Activated CD4-positive, alpha-beta T cell treated with anti-CD3 and anti-CD28 coated beads for 36 hours (primary cell): Measurements from ENCODE around the gene BCAR1. TPM values are rescaled to one million over a fixed set of nuclear protein-coding genes. Genes with fewer than 3 reads are reported as not detected.
A peak's percentile ranks its signal among the peaks of the same experiment; 100 is the strongest.
"Not testable (repeated sequence)": the region's sequence is repeated elsewhere in the genome, so short reads cannot be mapped to it uniquely, and the experiment has no call there.

ENCODE experiments used
- ATAC-seq: fragments of 200-7000 bp; cut with Tn5 transposase; one replicate; pipeline ENCODE4 v1.10.0; 2021; ENCODE audit warnings: mild to moderate bottlenecking, moderate library complexity
- CTCF ChIA-PET: fragments of 350-600 bp; sonication (Branson Sonifier 250); formaldehyde crosslinking; loops from one replicate; lab custom pipeline; 2021; ENCODE audit warnings: antibody characterized with exemption; lab: Charles Lee
- POLR2A ChIA-PET: fragments of 350-600 bp; sonication (Branson Sonifier 250); formaldehyde crosslinking; loops from one replicate; lab custom pipeline; 2021; ENCODE audit warnings: antibody characterized with exemption, inconsistent platforms; lab: Charles Lee
- DNase-seq: peaks from one replicate; pipeline ENCODE4 v3.0.0-alpha.2; 2020
- H3K27ac Mint-ChIP-seq: one replicate; pipeline ENCODE4 v1.8.0; 2021; ENCODE audit warnings: mixed read lengths
- H3K27me3 Mint-ChIP-seq: one replicate; pipeline ENCODE4 v1.8.0; 2021; ENCODE audit warnings: mixed read lengths
- H3K36me3 Mint-ChIP-seq: one replicate; pipeline ENCODE4 v1.8.0; 2021; ENCODE audit warnings: low read depth, mixed read lengths
- H3K4me1 Mint-ChIP-seq: one replicate; pipeline ENCODE4 v1.8.0; 2021; ENCODE audit warnings: mixed read lengths
- H3K4me3 Mint-ChIP-seq: one replicate; pipeline ENCODE4 v1.8.0; 2021; ENCODE audit warnings: mild to moderate bottlenecking, moderate library complexity, mixed read lengths
- H3K9me3 Mint-ChIP-seq: one replicate; pipeline ENCODE4 v1.8.0; 2021; ENCODE audit warnings: low read depth, mixed read lengths
- intact Hi-C, 2 experiments: fragments of 100-400 bp; cut with DNase I in 1 of 2; cut with micrococcal nuclease in 1 of 2; formaldehyde crosslinking; loops; one replicate each; pipeline versions ENCODE4 v1.14.2 to v1.15.1; 2022 to 2024; cut with DNase I, micrococcal nuclease
- total RNA-seq, 2 experiments: library from RNA; stranded (reverse); gene quantifications; one replicate each; pipeline ENCODE4 v1.2.3, GENCODE V29; 2021

Gene BCAR1
- total RNA-seq, 2 experiments from 2014 or later, result 0.98 to 1.7 TPM

- Mint-ChIP-seq H3K4me3 (no peak overlapping the region), H3K27ac (no peak overlapping the region), H3K27me3 (peaks cover 3% of the 10 kb centered on the region), H3K9me3 (no peaks in the 10 kb centered on the region), H3K4me1 (no peaks in the 10 kb centered on the region), H3K36me3 (no peaks in the 10 kb centered on the region)
- ATAC-seq, result no peak
- DNase-seq, result no peak
- CTCF ChIA-PET, result no interaction called here
- intact Hi-C loops, result no loop called here
- POLR2A ChIA-PET, result no interaction called here
Observed at GRCh38 chr16:75226550-75227360, 24.7 kb downstream of the BCAR1 start.

DNA sequence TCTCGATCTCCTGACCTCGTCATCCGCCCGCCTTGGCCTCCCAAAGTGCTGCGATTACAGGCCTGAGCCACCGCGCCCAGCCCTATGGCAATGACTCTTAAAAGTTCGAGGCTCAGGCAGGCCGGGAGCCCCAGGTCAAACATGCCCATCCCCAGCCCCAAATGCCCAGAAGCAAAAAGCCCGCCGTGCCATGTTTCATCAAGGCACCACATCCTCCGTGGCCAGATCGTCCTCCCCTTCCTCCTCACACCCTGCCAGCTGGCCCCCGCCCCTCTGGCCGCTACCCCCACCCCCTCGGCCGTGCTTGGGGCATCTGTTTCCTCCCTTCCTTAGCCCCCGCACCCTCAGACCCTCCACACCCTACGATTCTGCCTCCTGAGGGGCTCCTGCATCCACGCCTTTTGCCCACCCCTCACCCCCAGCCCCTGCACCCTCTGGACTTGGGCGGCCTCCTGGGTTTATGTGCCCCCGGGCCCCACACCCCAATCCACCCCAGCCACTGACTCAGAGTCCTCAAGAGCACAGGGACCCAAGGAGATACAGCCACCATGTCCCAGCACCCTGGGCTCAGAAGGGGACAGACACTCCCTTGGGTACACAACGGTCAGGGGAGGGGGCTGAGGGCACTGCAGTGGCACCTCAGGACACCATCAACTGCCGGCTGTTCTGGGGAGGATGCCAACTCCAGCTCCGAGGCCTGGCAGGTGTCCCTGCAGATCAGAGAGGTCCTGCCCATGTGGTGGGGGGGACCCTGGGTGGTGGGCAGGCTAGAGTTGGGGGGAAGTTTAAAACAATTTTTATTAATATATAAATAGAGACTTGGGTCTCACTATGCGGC lies 25.5 kb downstream of the BCAR1 start:
- H3K36me3 Mint-ChIP-seq, result no peaks in the 10 kb centered on the region
- no peaks in the 10 kb centered on the region for H3K4me1 Mint-ChIP-seq
- no peak overlapping the region for H3K27ac Mint-ChIP-seq
- ATAC-seq (no peak), DNase-seq (no peak)
- H3K27me3 Mint-ChIP-seq, result peaks cover 3% of the 10 kb centered on the region
- ChIA-PET POLR2A (no interaction called here), CTCF (no interaction called here)
- intact Hi-C loops, result no loop called here
- no peaks in the 10 kb centered on the region for H3K9me3 Mint-ChIP-seq
- no peak overlapping the region for H3K4me3 Mint-ChIP-seq

DNA sequence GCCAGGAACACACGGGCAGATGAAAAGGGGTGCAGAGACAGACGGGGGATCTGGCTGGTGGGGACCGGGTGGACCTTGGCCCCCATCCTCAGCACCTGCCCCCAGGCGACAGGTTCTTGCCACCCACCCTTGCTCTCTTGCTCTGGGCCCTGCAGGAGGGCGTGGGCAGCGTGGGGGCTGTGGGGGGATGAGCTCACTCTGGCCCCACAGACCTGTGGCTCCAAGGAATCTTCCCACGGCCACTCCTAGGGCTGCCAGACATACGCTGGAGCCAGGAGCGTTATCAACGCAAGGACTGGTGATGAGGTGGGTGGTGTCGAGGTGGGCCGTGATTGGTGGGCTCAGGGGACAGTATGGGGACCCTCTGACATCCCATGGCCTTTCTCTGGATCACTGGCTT lies 26.3 kb downstream of the BCAR1 start:
- Mint-ChIP-seq H3K9me3 (no peaks in the 10 kb centered on the region), H3K4me1 (peaks cover 3% of the 10 kb centered on the region), H3K4me3 (no peak overlapping the region), H3K36me3 (no peaks in the 10 kb centered on the region), H3K27me3 (peaks cover 3% of the 10 kb centered on the region), H3K27ac (no peak overlapping the region)
- no peak for DNase-seq
- CTCF ChIA-PET, result no interaction called here
- ATAC-seq, result no peak
- POLR2A ChIA-PET, result no interaction called here
- intact Hi-C loops, result no loop called here

DNA sequence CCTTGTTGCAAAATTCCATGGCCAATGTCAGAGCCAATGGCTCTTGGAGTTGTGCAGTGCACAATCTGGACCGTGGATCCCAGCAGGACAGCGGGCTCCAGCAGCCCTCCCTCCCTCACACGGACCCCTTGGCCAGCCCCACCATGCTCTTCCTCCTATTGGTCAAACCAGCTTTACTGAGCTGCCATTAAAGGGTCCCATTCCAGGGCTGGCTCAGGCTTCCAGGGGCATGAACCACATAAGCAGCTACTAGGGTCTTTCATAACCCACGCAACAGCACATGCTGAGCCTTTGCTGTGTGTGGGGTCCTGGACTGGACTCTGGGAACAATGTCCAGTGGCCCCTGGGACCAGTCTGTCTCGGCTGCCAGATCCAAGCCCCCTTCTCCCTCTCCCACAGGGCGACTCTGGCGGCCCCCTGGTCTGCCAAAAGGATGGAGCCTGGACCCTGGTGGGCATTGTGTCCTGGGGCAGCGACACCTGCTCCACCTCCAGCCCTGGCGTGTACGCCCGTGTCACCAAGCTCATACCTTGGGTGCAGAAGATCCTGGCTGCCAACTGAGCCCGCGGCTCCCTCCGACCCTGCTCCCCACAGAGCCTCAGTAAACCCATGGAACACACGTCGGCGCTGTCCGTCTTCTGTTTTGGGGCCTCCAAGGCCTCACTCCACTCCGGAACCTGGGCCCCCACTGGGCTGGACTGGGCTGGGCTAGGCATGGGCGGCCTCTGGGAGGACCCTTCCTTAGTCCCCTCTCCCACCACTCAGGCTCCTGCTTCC lies 26.9 kb downstream of the BCAR1 start:
- no peak for ATAC-seq
- Mint-ChIP-seq H3K36me3 (no peaks in the 10 kb centered on the region), H3K27ac (no peak overlapping the region), H3K9me3 (no peaks in the 10 kb centered on the region), H3K4me3 (no peak overlapping the region), H3K4me1 (peaks cover 8% of the 10 kb centered on the region), H3K27me3 (peaks cover 3% of the 10 kb centered on the region)
- ChIA-PET CTCF (no interaction called here), POLR2A (no interaction called here)
- DNase-seq, result no peak
- intact Hi-C loops, result loop anchor here in 1 of 2 experiments (1.0 kb wide), 1 partner anchor 18 kb away; no protein-coding TSS in a partner anchor

- POLR2A ChIA-PET, ATAC-seq, H3K36me3 Mint-ChIP-seq, H3K9me3 Mint-ChIP-seq, H3K27ac Mint-ChIP-seq, H3K27me3 Mint-ChIP-seq, H3K4me3 Mint-ChIP-seq, CTCF ChIA-PET, intact Hi-C loops, DNase-seq: not testable (repeated sequence)
- peaks cover 16% of the 10 kb centered on the region for H3K4me1 Mint-ChIP-seq
Observed at GRCh38 chr16:75223129-75223528, 28.3 kb downstream of the BCAR1 start.

DNA sequence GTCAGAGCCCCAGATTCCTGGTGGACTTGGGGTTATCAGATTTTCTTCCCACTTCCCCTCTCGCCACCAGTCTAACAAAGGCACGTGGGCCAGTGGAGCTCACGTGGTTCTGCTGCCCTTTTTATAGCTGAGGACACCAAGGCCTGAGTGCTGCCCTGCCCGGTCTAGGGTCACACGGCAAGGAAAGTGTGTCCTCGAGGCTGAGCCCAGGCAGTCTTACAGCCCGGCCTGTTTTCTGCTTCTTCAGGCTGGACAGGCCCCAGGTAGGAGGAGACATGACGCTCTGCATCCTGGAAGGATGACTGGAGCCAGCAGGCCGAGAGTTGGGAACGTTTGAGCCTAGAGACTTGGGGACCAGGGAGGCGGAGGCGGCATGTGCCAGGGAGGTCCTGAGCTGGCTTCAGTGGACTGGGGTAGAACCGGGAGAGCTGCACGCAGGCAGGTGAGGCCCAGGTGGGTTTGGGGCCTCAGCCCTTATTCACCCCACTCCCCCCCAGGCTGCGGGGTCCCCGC lies 29.1 kb downstream of the BCAR1 start:
- CTCF ChIA-PET, result no interaction called here
- Mint-ChIP-seq H3K4me3 (no peak overlapping the region), H3K36me3 (no peaks in the 10 kb centered on the region), H3K4me1 (peaks cover 21% of the 10 kb centered on the region), H3K27me3 (peaks cover 1% of the 10 kb centered on the region), H3K27ac (no peak overlapping the region), H3K9me3 (no peaks in the 10 kb centered on the region)
- ATAC-seq (no peak), DNase-seq (no peak)
- intact Hi-C loops, result loop anchor here in 1 of 2 experiments (1.0 kb wide), 1 partner anchor 18 kb away; no protein-coding TSS in a partner anchor
- POLR2A ChIA-PET, result no interaction called here

- CTCF ChIA-PET, result interaction anchor here (0.6 to 2.7 kb wide), 10 partner anchors 13 to 244 kb away, joined by 3 to 12 read pairs (median 4); partner anchors contain the start of gene CTRB2
Observed at GRCh38 chr16:75219838-75220237, 31.6 kb downstream of the BCAR1 start.

GRCh38 chr16:75219088-75219487 lies 32.3 kb downstream of the BCAR1 start:
- intact Hi-C loops, result loop anchor here (1.0 to 5.0 kb wide), 2 partner anchors 20 to 543 kb away; no protein-coding TSS in a partner anchor
- no peak for DNase-seq
- Mint-ChIP-seq H3K36me3 (no peaks in the 10 kb centered on the region), H3K4me1 (peaks cover 21% of the 10 kb centered on the region), H3K27me3 (no peaks in the 10 kb centered on the region), H3K9me3 (no peaks in the 10 kb centered on the region), H3K27ac (peak overlapping the region; percentile 37), H3K4me3 (no peak overlapping the region)
- ChIA-PET POLR2A (no interaction called here), CTCF (interaction anchor here (1.0 to 2.7 kb wide), 7 partner anchors 12 to 244 kb away, joined by 3 to 12 read pairs (median 5); partner anchors contain the start of gene CTRB2)
- no peak for ATAC-seq

More at GRCh38 chr16:75219838-75220237, 31.6 kb downstream of the BCAR1 start:
- no peaks in the 10 kb centered on the region for H3K27me3 Mint-ChIP-seq
- intact Hi-C loops, result loop anchor here (1.0 to 5.0 kb wide), 3 partner anchors 19 to 542 kb away; no protein-coding TSS in a partner anchor
- peak overlapping the region; percentile 83 for H3K27ac Mint-ChIP-seq
- H3K9me3 Mint-ChIP-seq, result no peaks in the 10 kb centered on the region
- ATAC-seq (peak; percentile 91), DNase-seq (peak; percentile 58)
- H3K4me1 Mint-ChIP-seq, result peaks cover 21% of the 10 kb centered on the region
- peak overlapping the region; percentile 67 for H3K4me3 Mint-ChIP-seq
- POLR2A ChIA-PET, result no interaction called here
- H3K36me3 Mint-ChIP-seq, result no peaks in the 10 kb centered on the region

GRCh38 chr16:75218256-75219076 lies 33.0 kb downstream of the BCAR1 start, which contains the start of gene CTRB1:
Gene CTRB1, plus strand, starts transcription at chr16:75218988. Its CDS starts 20 bp downstream, at chr16:75219008.
- DNase-seq, result peak; percentile 46
- CTCF ChIA-PET, result interaction anchor here (1.0 to 1.4 kb wide), 3 partner anchors 16 to 245 kb away, joined by 3 to 6 read pairs (median 4); no protein-coding TSS in a partner anchor
- POLR2A ChIA-PET, result no interaction called here
- intact Hi-C loops, result loop anchor here (1.0 to 5.0 kb wide), 2 partner anchors 19 to 544 kb away; no protein-coding TSS in a partner anchor
- no peaks in the 10 kb centered on the region for H3K36me3 Mint-ChIP-seq
- ATAC-seq, result peak; percentile 45
- peaks cover 21% of the 10 kb centered on the region for H3K4me1 Mint-ChIP-seq
- H3K4me3 Mint-ChIP-seq, result peak within 1 kb of the TSS; percentile 67
- H3K9me3 Mint-ChIP-seq, result no peaks in the 10 kb centered on the region
- H3K27me3 Mint-ChIP-seq, result no peaks in the 10 kb centered on the region
- H3K27ac Mint-ChIP-seq, result peak within 1 kb of the TSS; percentile 83

DNA sequence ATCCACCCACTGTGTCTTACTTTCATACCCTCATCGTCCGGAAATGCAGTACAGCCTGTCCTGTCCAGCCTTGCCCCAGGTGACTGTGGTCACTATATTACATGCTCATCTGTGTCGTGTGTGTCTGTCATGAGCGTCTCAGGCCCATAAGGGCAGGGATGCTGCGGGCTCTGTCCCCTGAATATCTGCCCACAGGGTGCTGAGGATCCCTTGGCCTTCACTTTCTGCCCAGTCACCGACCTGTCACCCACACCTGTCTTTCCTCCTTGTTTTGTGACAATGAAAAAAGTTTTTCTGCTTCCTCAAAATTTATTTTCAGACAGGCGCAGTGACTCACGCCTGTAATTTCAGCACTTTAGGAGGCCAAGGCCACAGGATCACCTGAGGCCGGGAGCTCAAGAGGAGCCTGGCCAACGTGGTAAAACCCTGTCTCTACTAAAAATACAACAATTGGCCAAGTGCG lies 34.0 kb downstream of the BCAR1 start:
- no peak overlapping the region for H3K4me3 Mint-ChIP-seq
- H3K9me3 Mint-ChIP-seq, result no peaks in the 10 kb centered on the region
- H3K27me3 Mint-ChIP-seq, result no peaks in the 10 kb centered on the region
- peaks cover 21% of the 10 kb centered on the region for H3K4me1 Mint-ChIP-seq
- no peak for DNase-seq
- intact Hi-C loops, result loop anchor here in 1 of 2 experiments (5.0 kb wide), 1 partner anchor 545 kb away; no protein-coding TSS in a partner anchor
- ATAC-seq, result no peak
- POLR2A ChIA-PET, result no interaction called here
- CTCF ChIA-PET, result interaction anchor here (0.6 to 1.4 kb wide), 3 partner anchors 15 to 18 kb away, joined by 3 to 6 read pairs (median 4); no protein-coding TSS in a partner anchor
- H3K27ac Mint-ChIP-seq, result no peak overlapping the region
- no peaks in the 10 kb centered on the region for H3K36me3 Mint-ChIP-seq
